Measurements from ENCODE around the gene PDE1A. TPM values are rescaled to one million over a fixed set of nuclear protein-coding genes. Genes with fewer than 3 reads are reported as not detected.

PDE1A gene
- polyA plus RNA-seq, 2 of the 4 experiments (the other 2 are of a cell fraction) = 0.28 to 3.2 TPM

DNA sequence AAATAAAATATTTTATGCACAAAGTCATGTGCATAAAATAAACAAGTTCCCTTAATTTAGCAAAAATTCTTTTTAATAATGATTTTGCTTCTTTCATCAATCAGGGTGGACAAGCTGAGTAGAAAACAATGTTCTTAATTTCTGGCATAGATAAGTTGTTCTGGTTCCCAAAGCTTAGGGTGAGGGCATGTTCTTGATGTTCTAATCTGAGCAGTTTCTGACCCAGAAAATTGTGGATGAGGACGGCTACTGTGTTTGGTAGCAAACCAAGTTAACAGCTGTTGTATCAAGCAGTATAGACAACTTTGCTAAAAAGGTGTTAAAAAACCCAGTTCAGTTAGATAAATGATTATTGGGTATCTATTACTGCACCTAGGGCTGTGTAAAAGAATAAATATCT is 158.9 kb downstream of the PDE1A start:
- Histone ChIP-seq H3K4me3 (no peak overlapping the region), H3K4me1 (no peaks in the 10 kb centered on the region), H3K27ac (no peak overlapping the region), H3K4me2 (no peak overlapping the region), H3K9me3 (no peaks in the 10 kb centered on the region)
- ChIA-PET CTCF (no interaction called here), POLR2A (no interaction called here)
- TF ChIP-seq, protein P1, sequence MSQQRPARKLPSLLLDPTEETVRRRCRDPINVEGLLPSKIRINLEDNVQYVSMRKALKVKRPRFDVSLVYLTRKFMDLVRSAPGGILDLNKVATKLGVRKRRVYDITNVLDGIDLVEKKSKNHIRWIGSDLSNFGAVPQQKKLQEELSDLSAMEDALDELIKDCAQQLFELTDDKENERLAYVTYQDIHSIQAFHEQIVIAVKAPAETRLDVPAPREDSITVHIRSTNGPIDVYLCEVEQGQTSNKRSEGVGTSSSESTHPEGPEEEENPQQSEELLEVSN (IDR thresholded peaks at IDR 0.05; ENCODE audit: borderline replicate concordance, low read depth) = no peak
- TF ChIP-seq RAD21 (conservative IDR thresholded peaks at IDR 0.05 in 1 of 2, IDR thresholded peaks at IDR 0.05 in 1 of 2) (no peak), FOXS1 (CRISPR knock-in tag; IDR thresholded peaks at IDR 0.05) (no peak), NPAS2 (CRISPR knock-in tag; IDR thresholded peaks at IDR 0.05; ENCODE audit: borderline replicate concordance) (no peak), FOSL2 (IDR thresholded peaks at IDR 0.05) (no peak), FOSL2 (CRISPR knock-in tag; IDR thresholded peaks at IDR 0.05) (no peak), ZFP36 (IDR thresholded peaks at IDR 0.05; ENCODE audit: borderline replicate concordance, partially characterized antibody) (no peak), TFCP2L1 (CRISPR knock-in tag; IDR thresholded peaks at IDR 0.05) (no peak), PHF8 (IDR thresholded peaks at IDR 0.05; ENCODE audit: borderline replicate concordance, low read depth) (no peak), NR3C1 (IDR thresholded peaks at IDR 0.05) (no peak), JUNB (IDR thresholded peaks at IDR 0.05) (no peak), RFX5 (IDR thresholded peaks at IDR 0.05) (no peak), HOXB13 (CRISPR knock-in tag; IDR thresholded peaks at IDR 0.05; ENCODE audit: low read depth) (no peak), EHF (CRISPR knock-in tag; IDR thresholded peaks at IDR 0.05) (no peak), HDAC2 (IDR thresholded peaks at IDR 0.05) (no peak), HOXA7 (CRISPR knock-in tag; IDR thresholded peaks at IDR 0.05) (no peak)
- TF ChIP-seq, protein P2, sequence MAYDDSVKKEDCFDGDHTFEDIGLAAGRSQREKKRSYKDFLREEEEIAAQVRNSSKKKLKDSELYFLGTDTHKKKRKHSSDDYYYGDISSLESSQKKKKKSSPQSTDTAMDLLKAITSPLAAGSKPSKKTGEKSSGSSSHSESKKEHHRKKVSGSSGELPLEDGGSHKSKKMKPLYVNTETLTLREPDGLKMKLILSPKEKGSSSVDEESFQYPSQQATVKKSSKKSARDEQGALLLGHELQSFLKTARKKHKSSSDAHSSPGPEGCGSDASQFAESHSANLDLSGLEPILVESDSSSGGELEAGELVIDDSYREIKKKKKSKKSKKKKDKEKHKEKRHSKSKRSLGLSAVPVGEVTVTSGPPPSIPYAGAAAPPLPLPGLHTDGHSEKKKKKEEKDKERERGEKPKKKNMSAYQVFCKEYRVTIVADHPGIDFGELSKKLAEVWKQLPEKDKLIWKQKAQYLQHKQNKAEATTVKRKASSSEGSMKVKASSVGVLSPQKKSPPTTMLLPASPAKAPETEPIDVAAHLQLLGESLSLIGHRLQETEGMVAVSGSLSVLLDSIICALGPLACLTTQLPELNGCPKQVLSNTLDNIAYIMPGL (CRISPR knock-in tag; IDR thresholded peaks at IDR 0.05; ENCODE audit: borderline replicate concordance) = no peak
- TF ChIP-seq, protein P3, sequence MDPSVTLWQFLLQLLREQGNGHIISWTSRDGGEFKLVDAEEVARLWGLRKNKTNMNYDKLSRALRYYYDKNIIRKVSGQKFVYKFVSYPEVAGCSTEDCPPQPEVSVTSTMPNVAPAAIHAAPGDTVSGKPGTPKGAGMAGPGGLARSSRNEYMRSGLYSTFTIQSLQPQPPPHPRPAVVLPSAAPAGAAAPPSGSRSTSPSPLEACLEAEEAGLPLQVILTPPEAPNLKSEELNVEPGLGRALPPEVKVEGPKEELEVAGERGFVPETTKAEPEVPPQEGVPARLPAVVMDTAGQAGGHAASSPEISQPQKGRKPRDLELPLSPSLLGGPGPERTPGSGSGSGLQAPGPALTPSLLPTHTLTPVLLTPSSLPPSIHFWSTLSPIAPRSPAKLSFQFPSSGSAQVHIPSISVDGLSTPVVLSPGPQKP (IDR thresholded peaks at IDR 0.05; ENCODE audit: low read depth, low read length) = no peak
- TF ChIP-seq, protein P4, sequence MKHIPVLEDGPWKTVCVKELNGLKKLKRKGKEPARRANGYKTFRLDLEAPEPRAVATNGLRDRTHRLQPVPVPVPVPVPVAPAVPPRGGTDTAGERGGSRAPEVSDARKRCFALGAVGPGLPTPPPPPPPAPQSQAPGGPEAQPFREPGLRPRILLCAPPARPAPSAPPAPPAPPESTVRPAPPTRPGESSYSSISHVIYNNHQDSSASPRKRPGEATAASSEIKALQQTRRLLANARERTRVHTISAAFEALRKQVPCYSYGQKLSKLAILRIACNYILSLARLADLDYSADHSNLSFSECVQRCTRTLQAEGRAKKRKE (CRISPR knock-in tag; IDR thresholded peaks at IDR 0.05; ENCODE audit: low read depth) = no peak
- TF ChIP-seq, protein P5, sequence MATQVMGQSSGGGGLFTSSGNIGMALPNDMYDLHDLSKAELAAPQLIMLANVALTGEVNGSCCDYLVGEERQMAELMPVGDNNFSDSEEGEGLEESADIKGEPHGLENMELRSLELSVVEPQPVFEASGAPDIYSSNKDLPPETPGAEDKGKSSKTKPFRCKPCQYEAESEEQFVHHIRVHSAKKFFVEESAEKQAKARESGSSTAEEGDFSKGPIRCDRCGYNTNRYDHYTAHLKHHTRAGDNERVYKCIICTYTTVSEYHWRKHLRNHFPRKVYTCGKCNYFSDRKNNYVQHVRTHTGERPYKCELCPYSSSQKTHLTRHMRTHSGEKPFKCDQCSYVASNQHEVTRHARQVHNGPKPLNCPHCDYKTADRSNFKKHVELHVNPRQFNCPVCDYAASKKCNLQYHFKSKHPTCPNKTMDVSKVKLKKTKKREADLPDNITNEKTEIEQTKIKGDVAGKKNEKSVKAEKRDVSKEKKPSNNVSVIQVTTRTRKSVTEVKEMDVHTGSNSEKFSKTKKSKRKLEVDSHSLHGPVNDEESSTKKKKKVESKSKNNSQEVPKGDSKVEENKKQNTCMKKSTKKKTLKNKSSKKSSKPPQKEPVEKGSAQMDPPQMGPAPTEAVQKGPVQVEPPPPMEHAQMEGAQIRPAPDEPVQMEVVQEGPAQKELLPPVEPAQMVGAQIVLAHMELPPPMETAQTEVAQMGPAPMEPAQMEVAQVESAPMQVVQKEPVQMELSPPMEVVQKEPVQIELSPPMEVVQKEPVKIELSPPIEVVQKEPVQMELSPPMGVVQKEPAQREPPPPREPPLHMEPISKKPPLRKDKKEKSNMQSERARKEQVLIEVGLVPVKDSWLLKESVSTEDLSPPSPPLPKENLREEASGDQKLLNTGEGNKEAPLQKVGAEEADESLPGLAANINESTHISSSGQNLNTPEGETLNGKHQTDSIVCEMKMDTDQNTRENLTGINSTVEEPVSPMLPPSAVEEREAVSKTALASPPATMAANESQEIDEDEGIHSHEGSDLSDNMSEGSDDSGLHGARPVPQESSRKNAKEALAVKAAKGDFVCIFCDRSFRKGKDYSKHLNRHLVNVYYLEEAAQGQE (IDR thresholded peaks at IDR 0.05) = no peak
- ATAC-seq (no peak), DNase-seq (ENCODE audit: low read depth in 1 of 2, low spot score in 1 of 2) (no peak), FAIRE-seq (no peak)
- 69% methylated on average over 1 of the region's 1 CpG for WGBS (ENCODE audit: missing lambda C conversion rate)

DNA sequence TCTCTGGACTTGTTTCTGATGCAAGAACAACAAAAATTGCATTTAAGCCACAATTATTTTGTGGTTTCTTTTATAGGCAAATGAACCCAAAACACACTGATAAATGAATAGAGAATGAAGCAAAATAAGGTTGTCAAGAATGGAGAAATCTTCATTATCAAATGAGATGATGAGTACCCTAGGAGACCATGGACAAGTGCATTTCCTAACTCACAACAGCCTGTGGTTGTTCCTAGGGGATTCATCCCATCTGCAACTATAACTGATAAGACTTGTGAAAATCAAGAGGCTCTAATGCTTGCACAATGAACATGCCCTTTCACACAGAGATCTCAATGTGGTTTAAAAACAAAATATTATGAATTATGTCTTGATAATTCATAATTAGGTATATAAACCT is 159.9 kb downstream of the PDE1A start:
- no peak overlapping the region for H3K27ac ChIP-seq
- no peak overlapping the region for H3K4me3 ChIP-seq
- ChIA-PET CTCF (no interaction called here), POLR2A (no interaction called here)
- no peaks in the 10 kb centered on the region for H3K4me1 ChIP-seq
- no peaks in the 10 kb centered on the region for H3K9me3 ChIP-seq
- DNase-seq (ENCODE audit: low read depth in 1 of 2, low spot score in 1 of 2) (no peak), ATAC-seq (no peak), FAIRE-seq (no peak)
- no peak for TF ChIP-seq NFE2L2 (conservative IDR thresholded peaks at IDR 0.05; ENCODE audit: low read length)
- TF ChIP-seq JUNB (IDR thresholded peaks at IDR 0.05) = no peak
- no peak for TF ChIP-seq RFX5 (IDR thresholded peaks at IDR 0.05)
- no peak for TF ChIP-seq SMC3 (IDR thresholded peaks at IDR 0.05)
- TF ChIP-seq, protein P6, sequence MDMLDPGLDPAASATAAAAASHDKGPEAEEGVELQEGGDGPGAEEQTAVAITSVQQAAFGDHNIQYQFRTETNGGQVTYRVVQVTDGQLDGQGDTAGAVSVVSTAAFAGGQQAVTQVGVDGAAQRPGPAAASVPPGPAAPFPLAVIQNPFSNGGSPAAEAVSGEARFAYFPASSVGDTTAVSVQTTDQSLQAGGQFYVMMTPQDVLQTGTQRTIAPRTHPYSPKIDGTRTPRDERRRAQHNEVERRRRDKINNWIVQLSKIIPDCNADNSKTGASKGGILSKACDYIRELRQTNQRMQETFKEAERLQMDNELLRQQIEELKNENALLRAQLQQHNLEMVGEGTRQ (IDR thresholded peaks at IDR 0.05) = no peak
- TF ChIP-seq, protein P7, sequence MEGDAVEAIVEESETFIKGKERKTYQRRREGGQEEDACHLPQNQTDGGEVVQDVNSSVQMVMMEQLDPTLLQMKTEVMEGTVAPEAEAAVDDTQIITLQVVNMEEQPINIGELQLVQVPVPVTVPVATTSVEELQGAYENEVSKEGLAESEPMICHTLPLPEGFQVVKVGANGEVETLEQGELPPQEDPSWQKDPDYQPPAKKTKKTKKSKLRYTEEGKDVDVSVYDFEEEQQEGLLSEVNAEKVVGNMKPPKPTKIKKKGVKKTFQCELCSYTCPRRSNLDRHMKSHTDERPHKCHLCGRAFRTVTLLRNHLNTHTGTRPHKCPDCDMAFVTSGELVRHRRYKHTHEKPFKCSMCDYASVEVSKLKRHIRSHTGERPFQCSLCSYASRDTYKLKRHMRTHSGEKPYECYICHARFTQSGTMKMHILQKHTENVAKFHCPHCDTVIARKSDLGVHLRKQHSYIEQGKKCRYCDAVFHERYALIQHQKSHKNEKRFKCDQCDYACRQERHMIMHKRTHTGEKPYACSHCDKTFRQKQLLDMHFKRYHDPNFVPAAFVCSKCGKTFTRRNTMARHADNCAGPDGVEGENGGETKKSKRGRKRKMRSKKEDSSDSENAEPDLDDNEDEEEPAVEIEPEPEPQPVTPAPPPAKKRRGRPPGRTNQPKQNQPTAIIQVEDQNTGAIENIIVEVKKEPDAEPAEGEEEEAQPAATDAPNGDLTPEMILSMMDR (IDR thresholded peaks at IDR 0.05) = no peak
- TF ChIP-seq CEBPB (IDR thresholded peaks at IDR 0.05) = no peak
- TF ChIP-seq HEYL (CRISPR knock-in tag; IDR thresholded peaks at IDR 0.05) = no peak
- TF ChIP-seq PHF8 (IDR thresholded peaks at IDR 0.05; ENCODE audit: borderline replicate concordance, low read depth) = no peak
- TF ChIP-seq EP300 (IDR thresholded peaks at IDR 0.05) = no peak
- no peak for TF ChIP-seq BHLHE40 (IDR thresholded peaks at IDR 0.05; ENCODE audit: low read depth, low read length)
- no peak for TF ChIP-seq MYC (IDR thresholded peaks at IDR 0.05; ENCODE audit: borderline replicate concordance, low read length)
- H3K4me2 ChIP-seq = no peak overlapping the region

All from A549 (cell line).